NCI-H1417 treated with DMSO at 0.1 percent for 48 hours (cell line): ENCODE data around the gene ITIH1.

Source experiments
- DNase-seq: peaks from one replicate; lab custom pipeline; 2025; lab: John Stamatoyannopoulos, UW

ITIH1 gene

DNA sequence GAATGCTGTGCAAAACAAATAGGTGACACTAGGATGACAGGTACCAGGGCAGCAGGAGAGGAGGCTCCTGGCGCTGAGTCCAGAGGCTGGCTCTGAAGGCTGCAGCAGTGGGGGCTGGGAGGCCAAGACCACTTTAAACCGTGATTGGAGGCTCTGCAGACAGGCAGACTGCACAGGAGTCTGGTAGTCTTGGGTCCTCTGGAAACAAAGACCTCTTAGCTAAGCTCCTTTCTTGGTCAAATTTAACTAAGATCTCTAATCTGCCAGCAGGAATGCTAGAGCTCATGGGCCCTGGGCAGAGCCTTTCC, 61.8 kb downstream of the ITIH1 start:
- no peak for DNase-seq

- DNase-seq, result no peak
Observed at GRCh38 chr3:52839892-52840545, 62.6 kb downstream of the ITIH1 start.

DNA sequence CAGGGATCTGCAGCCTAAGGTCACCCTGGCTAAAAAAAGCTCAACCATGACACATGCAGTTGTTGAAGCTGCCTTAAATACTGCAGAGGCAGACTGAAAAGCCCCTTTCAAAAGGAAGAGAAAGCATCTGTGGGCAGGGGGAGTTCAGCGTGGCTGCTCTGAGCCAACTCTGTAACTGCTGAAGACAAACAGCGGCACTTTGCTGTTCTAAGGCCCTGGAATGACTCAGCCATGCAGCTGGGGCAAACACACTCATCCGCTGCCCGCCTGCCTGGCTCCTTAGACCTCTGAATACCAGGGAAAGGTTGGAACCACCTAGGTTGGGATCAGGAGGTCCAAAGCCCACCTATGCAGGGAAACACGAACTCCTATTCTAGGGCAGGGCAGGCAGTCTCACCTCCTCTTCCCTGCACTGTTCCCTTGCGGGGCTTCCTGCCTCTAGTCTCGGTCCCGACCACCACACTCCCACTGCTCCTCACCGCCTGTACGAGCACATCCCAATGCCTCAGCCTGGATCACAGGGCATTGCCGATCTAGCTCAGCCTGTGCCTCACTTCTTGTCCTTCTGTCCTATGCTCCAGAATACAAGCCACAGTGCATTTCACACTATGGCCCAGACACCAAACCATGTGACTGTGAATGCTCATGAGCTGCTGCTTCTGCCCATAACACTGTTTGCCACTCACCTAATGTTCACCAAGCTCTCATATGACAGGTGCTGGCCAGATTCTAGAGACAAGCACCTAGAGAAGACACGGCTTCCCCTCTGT, 64.0 kb downstream of the ITIH1 start:
- no peak for DNase-seq
